Gastroesophageal sphincter (tissue), 3 donors: Measurements from ENCODE around the gene DMKN.

Experiments used
- CTCF ChIP-seq, 4 experiments: fragments of 200-600 bp in 2 of 4; fragments of 450-650 bp in 2 of 4; sonication (generic) in 1 of 4; IDR thresholded peaks; one replicate each; pipeline ENCODE4 v1.5.1; 2017 to 2019; ENCODE audit warnings: antibody characterized with exemption in 4 of 4, mild to moderate bottlenecking in 2 of 4, moderate library complexity in 2 of 4
- POLR2A ChIP-seq, 2 donors: fragments of 450-650 bp; IDR thresholded peaks; one replicate each; pipeline ENCODE4 v1.6.1; 2017; ENCODE audit warnings: antibody characterized with exemption in 2 of 2, mild to moderate bottlenecking in 2 of 2, moderate library complexity in 1 of 2
- POLR2AphosphoS5 ChIP-seq: sonication (generic); formaldehyde crosslinking; IDR thresholded peaks from one replicate; pipeline ENCODE4 v1.6.1; 2017; ENCODE audit warnings: antibody characterized with exemption

- TF ChIP-seq CTCF (IDR thresholded peaks at IDR 0.05) (no peak), POLR2AphosphoS5 (no peak), POLR2A (IDR thresholded peaks at IDR 0.05) (no peak)
These were observed 5.8 kb upstream of the DMKN start for GRCh38 chr19:35519291-35519690.
